PFSK-1 (cell line): ENCODE data around the gene NPAS2.

Experiments
- FOXP2 ChIP-seq: optimal IDR thresholded peaks from 2 replicates; pipeline ENCODE3; 2011; ENCODE audit warnings: borderline replicate concordance, control low read depth, inconsistent platforms; ENCODE audit not compliant: insufficient read depth; ENCODE audit errors: extremely low read length, extremely low read depth
- POLR2AphosphoS5 ChIP-seq: IDR thresholded peaks from 2 replicates; pipeline ENCODE4 v1.6.1; 2012; ENCODE audit warnings: low read depth, mild to moderate bottlenecking, control low read depth, low read length, moderate library complexity
- SIN3A ChIP-seq: IDR thresholded peaks from 2 replicates; pipeline ENCODE4 v1.6.1; 2012; ENCODE audit warnings: mild to moderate bottlenecking, low read length, moderate library complexity, borderline replicate concordance; ENCODE audit not compliant: insufficient read depth
- TAF1 ChIP-seq: IDR thresholded peaks from 2 replicates; pipeline ENCODE4 v1.6.1; 2012; ENCODE audit warnings: low read length, control low read depth, borderline replicate concordance; ENCODE audit not compliant: insufficient read depth
- TF ChIP-seq, protein P1 (sequence below), 2 experiments: IDR thresholded peaks; 2 replicates each; pipeline versions ENCODE4 v1.6.1 to v1.8.0; 2011 to 2012; ENCODE audit warnings: low read depth in 2 of 2, low read length in 2 of 2, control low read depth in 1 of 2, inconsistent platforms in 1 of 2, mild to moderate bottlenecking in 1 of 2, moderate library complexity in 1 of 2; ENCODE audit not compliant: insufficient read depth in 1 of 2

The NPAS2 gene

DNA sequence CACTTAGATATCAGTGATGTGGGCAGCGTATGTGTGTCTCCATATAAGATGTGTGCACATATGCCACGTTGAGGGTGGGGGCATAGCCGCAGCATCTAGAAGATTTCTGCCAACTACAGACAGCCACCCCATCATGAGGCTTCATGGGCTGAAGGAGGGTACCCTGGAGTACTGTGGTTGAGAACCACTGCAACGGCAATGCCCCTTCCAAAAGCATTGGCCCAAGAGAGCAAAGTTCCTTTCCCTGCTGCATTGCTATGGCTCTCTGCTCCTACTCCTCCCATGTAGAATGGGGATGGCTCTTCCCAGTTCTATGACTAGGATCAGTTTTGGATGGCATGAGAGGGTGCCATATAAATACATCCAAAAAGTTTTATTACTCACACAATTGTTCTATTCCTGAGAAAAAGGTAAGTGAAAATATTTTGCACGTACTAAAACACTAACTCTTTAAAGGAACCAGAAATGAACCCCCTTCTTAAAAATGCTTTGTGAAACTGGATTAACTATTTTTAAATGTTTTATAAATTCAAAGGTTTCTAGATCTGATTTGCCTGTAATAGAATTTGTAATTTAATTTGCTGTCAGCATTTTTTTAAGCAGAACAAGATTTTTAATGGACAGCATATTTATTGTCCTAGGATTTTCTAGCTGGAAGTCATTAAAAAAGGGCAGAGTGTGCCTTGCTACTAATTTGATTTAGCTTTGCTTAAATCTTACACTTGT, 177.7 kb downstream of the NPAS2 start:
- TF ChIP-seq SIN3A (no peak), FOXP2 (no peak), POLR2AphosphoS5 (no peak), TAF1 (no peak)
- TF ChIP-seq, protein P1, sequence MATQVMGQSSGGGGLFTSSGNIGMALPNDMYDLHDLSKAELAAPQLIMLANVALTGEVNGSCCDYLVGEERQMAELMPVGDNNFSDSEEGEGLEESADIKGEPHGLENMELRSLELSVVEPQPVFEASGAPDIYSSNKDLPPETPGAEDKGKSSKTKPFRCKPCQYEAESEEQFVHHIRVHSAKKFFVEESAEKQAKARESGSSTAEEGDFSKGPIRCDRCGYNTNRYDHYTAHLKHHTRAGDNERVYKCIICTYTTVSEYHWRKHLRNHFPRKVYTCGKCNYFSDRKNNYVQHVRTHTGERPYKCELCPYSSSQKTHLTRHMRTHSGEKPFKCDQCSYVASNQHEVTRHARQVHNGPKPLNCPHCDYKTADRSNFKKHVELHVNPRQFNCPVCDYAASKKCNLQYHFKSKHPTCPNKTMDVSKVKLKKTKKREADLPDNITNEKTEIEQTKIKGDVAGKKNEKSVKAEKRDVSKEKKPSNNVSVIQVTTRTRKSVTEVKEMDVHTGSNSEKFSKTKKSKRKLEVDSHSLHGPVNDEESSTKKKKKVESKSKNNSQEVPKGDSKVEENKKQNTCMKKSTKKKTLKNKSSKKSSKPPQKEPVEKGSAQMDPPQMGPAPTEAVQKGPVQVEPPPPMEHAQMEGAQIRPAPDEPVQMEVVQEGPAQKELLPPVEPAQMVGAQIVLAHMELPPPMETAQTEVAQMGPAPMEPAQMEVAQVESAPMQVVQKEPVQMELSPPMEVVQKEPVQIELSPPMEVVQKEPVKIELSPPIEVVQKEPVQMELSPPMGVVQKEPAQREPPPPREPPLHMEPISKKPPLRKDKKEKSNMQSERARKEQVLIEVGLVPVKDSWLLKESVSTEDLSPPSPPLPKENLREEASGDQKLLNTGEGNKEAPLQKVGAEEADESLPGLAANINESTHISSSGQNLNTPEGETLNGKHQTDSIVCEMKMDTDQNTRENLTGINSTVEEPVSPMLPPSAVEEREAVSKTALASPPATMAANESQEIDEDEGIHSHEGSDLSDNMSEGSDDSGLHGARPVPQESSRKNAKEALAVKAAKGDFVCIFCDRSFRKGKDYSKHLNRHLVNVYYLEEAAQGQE (IDR thresholded peaks at IDR 0.05; ENCODE audit: insufficient read depth in 1 of 2, low read depth in 2 of 2, low read length in 2 of 2): no peak

DNA sequence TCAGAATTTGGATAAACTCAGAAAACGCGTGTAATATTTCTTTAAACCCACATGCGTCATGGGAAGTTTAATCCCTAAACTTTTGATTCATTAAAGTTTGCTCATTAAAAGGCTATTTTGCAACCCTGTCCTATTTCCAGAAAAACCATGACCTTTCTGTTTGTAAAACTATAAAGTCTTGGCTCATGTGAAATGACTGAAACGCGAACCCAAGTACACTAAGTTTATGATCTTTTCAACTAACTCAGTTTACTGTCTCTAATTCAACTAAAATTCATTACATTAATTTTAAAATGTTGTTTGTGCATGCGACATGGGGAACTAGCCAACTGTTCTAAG, 178.3 kb downstream of the NPAS2 start:
- no peak for TF ChIP-seq POLR2AphosphoS5
- no peak for TF ChIP-seq FOXP2
- TF ChIP-seq, protein P1 (IDR thresholded peaks at IDR 0.05; ENCODE audit: insufficient read depth in 1 of 2, low read depth in 2 of 2, low read length in 2 of 2): no peak
- TF ChIP-seq SIN3A: no peak
- no peak for TF ChIP-seq TAF1

DNA sequence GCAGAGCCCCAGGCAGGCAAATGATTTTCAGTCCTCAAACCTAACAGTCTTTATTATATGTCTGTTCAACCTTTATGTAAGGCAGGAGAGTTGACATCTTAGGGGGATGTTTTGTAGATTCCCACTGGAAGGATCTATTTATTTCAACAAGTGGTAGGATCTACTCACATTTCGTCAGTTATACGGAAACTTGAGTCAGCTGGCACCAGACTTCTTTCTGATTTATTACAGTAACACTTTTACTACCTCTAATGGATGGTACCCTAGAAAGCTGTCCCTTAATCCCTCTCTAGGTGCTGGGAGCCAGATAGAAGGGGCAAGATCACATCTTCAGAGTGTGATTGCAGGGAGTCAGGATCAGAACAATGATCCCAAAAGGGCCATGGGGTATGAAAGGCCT, 180.1 kb downstream of the NPAS2 start:
- no peak for TF ChIP-seq SIN3A
- no peak for TF ChIP-seq POLR2AphosphoS5
- no peak for TF ChIP-seq TAF1
- TF ChIP-seq FOXP2: no peak
- TF ChIP-seq, protein P1 (IDR thresholded peaks at IDR 0.05; ENCODE audit: insufficient read depth in 1 of 2, low read depth in 2 of 2, low read length in 2 of 2): no peak

DNA sequence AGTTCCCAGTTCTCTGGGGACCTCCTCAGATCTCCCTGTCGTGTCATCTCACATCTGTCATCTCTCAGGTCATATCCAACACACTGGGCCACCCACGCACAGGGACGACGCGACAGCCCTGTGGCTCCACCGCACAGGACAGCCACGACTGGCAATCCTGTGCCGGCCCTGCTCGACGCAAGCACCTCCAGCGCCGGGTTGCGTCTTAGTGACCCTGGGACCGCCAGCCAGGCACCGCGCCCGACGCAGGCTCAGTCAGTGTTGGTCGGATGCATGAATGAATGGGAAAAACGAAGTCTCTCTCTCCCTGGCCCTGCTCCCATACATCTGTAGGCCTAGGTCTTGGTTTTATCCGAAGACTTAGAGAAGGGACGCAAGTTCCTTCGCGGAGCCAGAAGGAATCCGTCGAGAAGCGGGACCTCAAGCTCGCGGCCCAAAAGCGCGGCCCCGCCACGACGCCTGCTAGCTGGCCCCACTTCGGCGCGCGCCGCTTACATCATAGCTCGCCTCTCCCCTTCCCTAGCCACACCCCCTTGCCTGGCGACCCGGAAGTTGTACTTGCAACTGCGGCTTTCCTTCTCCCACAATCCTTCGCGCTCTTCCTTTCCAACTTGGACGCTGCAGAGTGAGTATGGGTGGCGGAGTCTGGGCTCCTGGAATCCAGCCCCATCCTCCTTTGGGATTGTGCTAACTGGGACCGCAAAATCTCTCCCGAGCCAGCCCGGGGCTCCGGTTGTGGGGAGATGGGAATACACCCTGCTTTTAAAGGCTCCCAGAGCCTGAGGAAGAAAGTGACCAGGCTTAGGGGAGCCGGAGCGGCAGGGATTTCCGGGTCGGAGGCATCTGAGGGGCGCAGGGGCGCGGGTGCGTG, 182.0 kb downstream of the NPAS2 start, which contains the start of gene RPL31:
Gene RPL31, plus strand, starts transcription at position 599 of the 871 bp plus-strand sequence. CDS start 413 bp downstream, outside the sequence.
- TF ChIP-seq TAF1 (peak; percentile 100), FOXP2 (peak; percentile 64), SIN3A (peak; percentile 30; the same call in 1 of the 2 replicates), POLR2AphosphoS5 (peak; percentile 98)
- TF ChIP-seq, protein P1 (IDR thresholded peaks at IDR 0.05; ENCODE audit: insufficient read depth in 1 of 2, low read depth in 2 of 2, low read length in 2 of 2): peak; percentile 59 to 80; a peak in 3 of 4 replicates
